Liver (tissue), 3 donors: ENCODE data around the gene RTP2.

ENCODE experiments used
- ATF3 ChIP-seq: IDR thresholded peaks from 2 replicates; pipeline ENCODE4 v1.6.1; 2016; ENCODE audit warnings: antibody characterized with exemption
- CTCF ChIP-seq: fragments of 150-350 bp; IDR thresholded peaks from 2 replicates; pipeline ENCODE4 v1.5.1; 2017; ENCODE audit warnings: improper control_type of control experiment, low read depth, low read length; ENCODE audit not compliant: missing input control
- EGR1 ChIP-seq, 2 donors: IDR thresholded peaks; 2 replicates each; pipeline ENCODE4 v1.6.1; 2016 to 2018; ENCODE audit warnings: antibody characterized with exemption in 2 of 2, low read depth in 2 of 2
- FOXA1 ChIP-seq: IDR thresholded peaks from 2 replicates; pipeline ENCODE4 v1.6.1; 2016; ENCODE audit warnings: antibody characterized with exemption
- GABPA ChIP-seq, 2 donors: IDR thresholded peaks in 1 of 2; conservative IDR thresholded peaks in 1 of 2; 2 replicates each; pipeline ENCODE4 v1.6.1; 2016; ENCODE audit warnings: antibody characterized with exemption in 2 of 2, mild to moderate bottlenecking in 1 of 2, moderate library complexity in 1 of 2
- RAD21 ChIP-seq, 2 donors: IDR thresholded peaks; 2 replicates each; pipeline ENCODE4 v1.6.1; 2016; ENCODE audit warnings: antibody characterized with exemption in 2 of 2, mild to moderate bottlenecking in 2 of 2
- REST ChIP-seq: IDR thresholded peaks from 2 replicates; pipeline ENCODE4 v1.6.1; 2016; ENCODE audit warnings: antibody characterized with exemption, mild to moderate bottlenecking
- RXRA ChIP-seq, 2 donors: IDR thresholded peaks; 2 replicates each; pipeline ENCODE4 v1.6.1; 2017 to 2018; ENCODE audit warnings: antibody characterized with exemption in 2 of 2, mild to moderate bottlenecking in 1 of 2
- SP1 ChIP-seq: IDR thresholded peaks from 2 replicates; pipeline ENCODE4 v1.6.1; 2018; ENCODE audit warnings: antibody characterized with exemption, mild to moderate bottlenecking
- TAF1 ChIP-seq: conservative IDR thresholded peaks from 2 replicates; pipeline ENCODE4 v1.6.1; 2016; ENCODE audit warnings: antibody characterized with exemption, mild to moderate bottlenecking
- YY1 ChIP-seq: IDR thresholded peaks from 2 replicates; pipeline ENCODE4 v1.6.1; 2016; ENCODE audit warnings: antibody characterized with exemption, mild to moderate bottlenecking
- ZBTB33 ChIP-seq: IDR thresholded peaks from 2 replicates; pipeline ENCODE4 v1.6.1; 2016; ENCODE audit warnings: antibody characterized with exemption
- donor health status: healthy.
- donor health status: healthy.

- TF ChIP-seq CTCF (no peak), SP1 (no peak), RXRA (IDR thresholded peaks at IDR 0.05) (no peak), TAF1 (no peak), YY1 (no peak), EGR1 (IDR thresholded peaks at IDR 0.05; ENCODE audit: low read depth in 2 of 2) (no peak), ATF3 (no peak), REST (no peak), GABPA (IDR thresholded peaks at IDR 0.05 in 1 of 2, conservative IDR thresholded peaks at IDR 0.05 in 1 of 2) (no peak), FOXA1 (no peak), ZBTB33 (no peak), RAD21 (IDR thresholded peaks at IDR 0.05) (no peak)
Measured at GRCh38 chr3:187662848-187663409, 39.4 kb downstream of the RTP2 start.
